HT1080 (cell line): Measurements from ENCODE around the gene TRIM67. TPM values are rescaled to one million over a fixed set of nuclear protein-coding genes. Genes with fewer than 3 reads are reported as not detected.
A peak's percentile ranks its signal among the peaks of the same experiment; 100 is the strongest.

Experiments used
- DNase-seq: peaks from one replicate; pipeline ENCODE4 v3.0.0-alpha.2; 2015; ENCODE audit warnings: low read depth
- total RNA-seq: library from RNA; depleted of rRNA; stranded (reverse); fragments of >200 nt; shearing (Covaris generic); gene quantifications from 2 replicates; pipeline ENCODE4 v1.2.3, GENCODE V29; 2014

The TRIM67 gene
- total RNA-seq, 1 experiment from 2014 or later: not detected

GRCh38 chr1:231232870-231233734 lies 71.2 kb downstream of the TRIM67 start:
- no peak for DNase-seq

DNA sequence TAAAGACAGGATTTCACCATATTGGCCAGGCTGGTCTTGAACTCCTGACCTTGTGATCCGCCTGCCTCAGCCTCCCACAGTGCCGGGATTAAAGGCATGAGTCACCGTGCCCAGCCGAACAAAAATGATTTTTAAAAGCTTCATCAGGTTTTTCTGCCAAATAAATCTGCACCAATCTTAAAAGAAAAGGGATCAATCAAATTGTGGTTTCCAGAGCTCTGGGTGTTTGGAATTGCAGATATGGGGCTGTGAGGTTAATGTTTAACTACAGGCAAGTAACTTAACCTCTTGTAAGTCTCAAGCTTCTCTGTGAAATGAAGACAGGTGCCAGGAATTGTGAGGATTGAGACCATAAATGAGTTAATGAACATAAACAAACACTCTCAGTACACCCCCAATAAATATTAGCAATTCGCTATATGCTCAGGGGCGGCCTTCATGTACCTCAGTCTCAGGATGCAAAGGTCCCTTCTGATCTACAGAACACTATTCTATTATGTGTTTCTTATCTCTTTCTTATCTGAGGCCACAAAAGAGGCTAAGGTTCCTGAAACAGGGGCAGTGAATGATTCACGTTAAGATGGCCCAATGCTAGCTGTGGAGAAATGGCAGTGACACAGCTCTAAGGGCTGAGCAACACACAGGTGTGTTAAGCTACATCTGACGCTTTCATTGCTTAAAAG lies 72.0 kb downstream of the TRIM67 start:
- DNase-seq: no peak

- no peak for DNase-seq
Measured at GRCh38 chr1:231234506-231234905, 72.6 kb downstream of the TRIM67 start.

- no peak for DNase-seq
Measured at GRCh38 chr1:231235526-231236207, 73.8 kb downstream of the TRIM67 start.

DNA sequence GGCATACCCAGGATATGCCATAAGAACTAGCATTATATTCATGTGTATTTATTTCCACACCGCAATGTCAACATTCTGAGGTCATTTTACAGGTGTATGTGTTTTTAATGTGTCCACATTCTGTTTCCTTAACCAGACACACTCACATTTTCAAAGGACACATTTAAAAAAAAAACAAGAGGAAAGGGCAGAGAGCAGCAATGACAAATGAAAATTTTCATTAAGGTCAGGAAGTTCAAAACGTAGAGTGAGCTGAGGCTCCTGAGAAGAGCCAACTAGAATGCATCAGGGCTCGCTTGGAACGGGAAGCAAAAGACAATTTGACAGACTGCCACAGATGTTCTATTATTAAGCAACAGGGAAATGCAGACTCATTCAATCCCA lies 74.3 kb downstream of the TRIM67 start:
- DNase-seq: no peak

DNA sequence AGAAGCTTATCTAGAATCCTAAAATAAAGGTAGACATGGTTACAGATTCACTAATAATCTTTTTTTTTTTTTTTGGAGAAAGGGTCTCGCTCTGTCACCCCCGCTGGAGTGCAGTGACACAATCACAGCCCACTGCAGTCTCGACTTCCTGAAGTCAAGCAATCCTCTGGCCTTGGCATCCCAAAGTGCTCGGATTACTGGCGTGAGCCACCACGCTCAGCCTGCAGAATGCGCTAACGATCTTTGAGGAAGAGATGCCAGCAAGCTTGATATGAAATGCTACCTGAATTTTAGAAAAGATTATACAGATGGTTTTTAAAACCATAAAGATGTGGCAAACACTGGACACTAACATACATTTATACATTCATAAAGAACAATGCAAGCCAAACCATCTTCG lies 75.1 kb downstream of the TRIM67 start:
- DNase-seq: no peak

DNA sequence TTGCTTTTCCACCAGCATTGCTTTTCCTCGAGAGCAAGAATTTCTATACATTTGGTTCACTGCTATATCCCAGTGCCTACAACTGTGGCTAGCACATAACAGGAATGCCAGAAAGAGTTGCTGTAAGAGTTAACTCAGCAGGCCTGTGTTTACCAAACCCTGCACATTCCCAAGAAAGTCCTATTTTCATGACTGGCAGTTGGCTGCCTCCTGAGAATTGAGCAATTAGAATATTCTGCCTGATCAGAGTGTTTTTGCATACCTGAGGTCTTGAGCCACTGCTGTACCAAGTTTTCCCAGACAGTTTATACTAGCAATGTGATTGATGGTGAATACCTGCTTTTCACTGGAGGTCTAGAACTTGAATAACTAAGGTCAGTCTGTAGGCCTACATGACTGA lies 76.4 kb downstream of the TRIM67 start:
- no peak for DNase-seq

GRCh38 chr1:231240531-231240882 lies 78.6 kb downstream of the TRIM67 start:
- peak; percentile 6 for DNase-seq

- DNase-seq: peak; percentile 83
Measured at GRCh38 chr1:231240883-231241735, 79.3 kb downstream of the TRIM67 start, which contains the start of gene GNPAT. TSS of gene GNPAT (plus strand) at chr1:231241212. CDS start at chr1:231241379, 167 bp downstream.

DNA sequence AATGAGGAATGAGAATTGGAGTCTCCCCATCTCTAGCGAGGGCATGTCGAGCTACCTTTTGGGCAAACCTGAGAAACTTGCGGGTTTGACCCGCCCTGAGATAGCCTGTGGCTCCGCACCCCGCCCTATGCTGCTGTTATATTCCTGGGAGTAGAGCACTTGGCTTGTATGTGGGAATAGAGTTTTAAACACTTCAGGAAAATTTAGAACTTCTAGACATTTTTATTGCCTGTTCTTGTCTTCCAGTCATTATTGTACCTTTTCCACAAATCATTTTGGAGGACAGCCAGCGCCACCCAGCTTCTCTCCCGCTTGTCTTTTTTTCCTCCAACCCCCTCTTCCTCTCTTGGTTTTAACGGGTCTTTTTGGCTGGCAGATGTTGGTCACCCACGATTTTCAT lies 79.9 kb downstream of the TRIM67 start:
- peak; percentile 26 for DNase-seq

DNA sequence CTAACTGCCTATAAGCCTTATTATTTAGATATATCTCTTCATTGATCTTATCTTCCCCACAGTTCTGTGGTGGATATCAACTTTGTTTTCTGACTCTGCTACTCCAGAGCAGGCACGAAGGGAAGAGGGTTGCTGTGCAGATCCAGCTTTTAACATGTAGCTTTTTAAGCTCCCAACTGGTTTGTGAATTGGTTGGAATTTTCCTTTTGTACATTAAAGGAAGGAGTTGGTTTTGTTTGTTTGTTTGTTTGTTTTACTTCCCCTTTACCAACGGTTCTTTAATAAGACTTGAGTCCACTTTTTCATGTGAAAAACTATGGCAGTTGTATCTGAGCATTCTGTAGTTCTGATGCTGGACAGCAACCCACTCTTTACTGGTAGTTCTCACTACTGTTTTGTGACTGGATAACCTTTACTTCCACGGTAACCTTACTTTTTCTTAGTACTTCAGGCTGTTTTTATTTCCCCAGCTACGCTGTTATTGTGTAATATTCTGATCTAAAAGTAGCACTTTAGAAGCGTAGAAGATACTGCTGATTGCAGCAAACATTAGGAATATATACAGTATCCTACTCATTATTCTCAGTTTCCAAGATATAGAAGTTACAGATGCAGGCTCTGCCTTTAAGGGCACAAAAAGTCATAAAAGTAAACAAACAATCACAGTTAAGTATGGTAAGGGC lies 80.8 kb downstream of the TRIM67 start:
- DNase-seq: no peak

- no peak for DNase-seq
Measured at GRCh38 chr1:231248778-231249177, 86.9 kb downstream of the TRIM67 start.

- no peak for DNase-seq
Measured at GRCh38 chr1:231252336-231252735, 90.5 kb downstream of the TRIM67 start.

DNA sequence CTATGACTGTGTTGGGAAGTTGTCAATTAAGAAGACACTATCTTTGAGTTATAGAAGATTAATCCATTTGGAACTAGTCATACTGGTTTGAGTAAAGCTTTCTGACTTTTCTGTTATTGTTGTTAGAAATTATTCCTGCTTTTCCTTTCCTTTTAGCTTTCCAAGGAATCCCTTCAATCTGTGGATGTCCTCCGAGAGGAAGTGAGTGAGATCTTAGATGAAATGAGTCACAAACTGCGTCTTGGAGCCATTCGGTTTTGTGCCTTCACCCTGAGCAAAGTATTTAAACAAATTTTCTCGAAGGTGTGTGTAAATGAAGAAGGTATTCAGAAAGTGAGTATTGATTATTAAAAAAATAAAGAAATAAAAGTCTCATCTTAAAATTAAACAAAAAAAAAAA lies 98.5 kb downstream of the TRIM67 start:
- no peak for DNase-seq

GRCh38 chr1:231264642-231265041 lies 102.8 kb downstream of the TRIM67 start:
- no peak for DNase-seq

DNA sequence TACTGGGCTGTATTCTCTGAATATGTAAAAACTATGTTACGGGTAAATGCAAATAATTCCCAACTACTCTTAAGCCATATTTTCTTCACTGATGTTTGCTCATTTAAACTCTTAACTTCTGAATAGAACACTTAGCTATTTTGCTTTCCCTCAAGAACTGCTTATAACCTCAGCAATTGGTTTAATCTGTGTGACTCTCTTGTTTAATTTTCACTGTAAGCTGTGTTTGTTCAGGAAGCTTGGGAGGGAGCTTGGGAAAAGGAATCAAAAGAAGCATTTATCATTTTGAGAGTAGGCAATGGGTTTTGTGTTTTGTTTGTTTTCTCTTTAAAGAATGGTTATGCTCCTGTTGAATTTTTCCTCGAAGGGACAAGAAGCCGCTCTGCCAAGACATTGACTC lies 103.5 kb downstream of the TRIM67 start:
- DNase-seq: no peak

- no peak for DNase-seq
Measured at GRCh38 chr1:231266811-231267322, 105.0 kb downstream of the TRIM67 start.
